ENCODE data around the gene PRKAR2A.

- TF ChIP-seq CTCF (IDR thresholded peaks at IDR 0.05) (no peak), POLR2AphosphoS5 (IDR thresholded peaks at IDR 0.05) (no peak)
Observed at GRCh38 chr3:48723725-48724124, 123.9 kb downstream of the PRKAR2A start.

Data from upper lobe of left lung (tissue), 4 donors.